CD14-positive monocyte (primary cell): Measurements from ENCODE around the gene STIP1. TPM values are rescaled to one million over a fixed set of nuclear protein-coding genes. Genes with fewer than 3 reads are reported as not detected.
A peak's percentile ranks its signal among the peaks of the same experiment; 100 is the strongest.

Experiments
- DNase-seq, 3 donors: peaks; one replicate each; pipeline ENCODE4 v3.0.0-alpha.2; 2011 to 2022
- H2AFZ ChIP-seq: 2 replicates; pipeline ENCODE4 v1.6.0; 2012; ENCODE audit warnings: mild to moderate bottlenecking, low read depth, low read length, inconsistent platforms; ENCODE audit not compliant: insufficient read depth, poor library complexity, severe bottlenecking
- H3K27ac ChIP-seq, 2 donors: 1 replicate in 1 of 2; 2 replicates in 1 of 2; pipeline ENCODE4 v1.5.1; 2012 to 2013; ENCODE audit warnings: low read length in 2 of 2, control low read depth in 1 of 2, inconsistent platforms in 1 of 2, low read depth in 1 of 2, mild to moderate bottlenecking in 1 of 2
- H3K27me3 ChIP-seq, 2 donors: one replicate each; pipeline versions ENCODE4 v1.6.0 to v1.6.1; 2011 to 2013; ENCODE audit warnings: low read length in 2 of 2; ENCODE audit not compliant: control insufficient read depth in 2 of 2, insufficient read depth in 2 of 2
- H3K36me3 ChIP-seq, 2 donors: replicated peaks in 1 of 2; 1 replicate in 1 of 2; 2 replicates in 1 of 2; pipeline versions ENCODE4 v1.5.1 to v1.6.1; 2012 to 2013; ENCODE audit warnings: low read length in 2 of 2, control low read depth in 1 of 2, inconsistent platforms in 1 of 2, mild to moderate bottlenecking in 1 of 2; ENCODE audit not compliant: insufficient read depth in 2 of 2, control insufficient read depth in 1 of 2
- H3K4me1 ChIP-seq, 2 donors: 1 replicate in 1 of 2; 2 replicates in 1 of 2; pipeline versions ENCODE4 v1.5.1 to v1.6.1; 2012 to 2013; ENCODE audit warnings: low read length in 2 of 2, control low read depth in 1 of 2, inconsistent platforms in 1 of 2, mild to moderate bottlenecking in 1 of 2, moderate library complexity in 1 of 2; ENCODE audit not compliant: insufficient read depth in 2 of 2, control insufficient read depth in 1 of 2
- H3K4me2 ChIP-seq: replicated peaks from 2 replicates; pipeline ENCODE3; 2012; ENCODE audit warnings: low read length, moderate library complexity, mild to moderate bottlenecking; ENCODE audit not compliant: poor library complexity, severe bottlenecking; ENCODE audit errors: extremely low read depth
- H3K4me3 ChIP-seq, 3 experiments: fragments of 200-600 bp in 1 of 3; sonication (generic) in 1 of 3; replicated peaks in 1 of 3; 1 replicate in 2 of 3; 2 replicates in 1 of 3; pipeline ENCODE4 v1.5.1; 2011 to 2013; ENCODE audit warnings: low read length in 3 of 3, mild to moderate bottlenecking in 3 of 3, control low read depth in 2 of 3, low read depth in 2 of 3, inconsistent platforms in 1 of 3, moderate library complexity in 1 of 3
- H3K79me2 ChIP-seq: 2 replicates; pipeline ENCODE4 v1.6.0; 2012; ENCODE audit warnings: mild to moderate bottlenecking, control low read depth, inconsistent platforms, low read length, moderate library complexity; ENCODE audit not compliant: insufficient read depth
- H3K9ac ChIP-seq: 2 replicates; pipeline ENCODE4 v1.6.0; 2017; ENCODE audit warnings: low read length, mild to moderate bottlenecking; ENCODE audit not compliant: insufficient read depth, poor library complexity, severe bottlenecking
- H3K9me3 ChIP-seq, 2 donors: replicated peaks in 1 of 2; 1 replicate in 1 of 2; 2 replicates in 1 of 2; pipeline versions ENCODE4 v1.5.1 to v1.6.1; 2012 to 2013; ENCODE audit warnings: low read length in 2 of 2, control low read depth in 1 of 2; ENCODE audit not compliant: control insufficient read depth in 1 of 2, insufficient read depth in 1 of 2
- H4K20me1 ChIP-seq: 2 replicates; pipeline ENCODE4 v1.6.0; 2012; ENCODE audit warnings: mild to moderate bottlenecking, low read length, control low read depth, moderate library complexity; ENCODE audit not compliant: insufficient read depth
- H3K27ac Mint-ChIP-seq, 7 donors: one replicate each; pipeline ENCODE4 v1.8.0; 2020; ENCODE audit warnings: mild to moderate bottlenecking in 7 of 7, mixed read lengths in 7 of 7, moderate library complexity in 6 of 7, inconsistent platforms in 2 of 7
- H3K27me3 Mint-ChIP-seq, 3 donors: one replicate each; pipeline ENCODE4 v1.8.0; 2021 to 2022; ENCODE audit warnings: low read depth in 3 of 3, mild to moderate bottlenecking in 3 of 3, mixed read lengths in 3 of 3, moderate library complexity in 3 of 3, inconsistent platforms in 1 of 3
- H3K36me3 Mint-ChIP-seq, 2 donors: one replicate each; pipeline ENCODE4 v1.8.0; 2020; ENCODE audit warnings: mixed read lengths in 2 of 2, inconsistent platforms in 1 of 2, mild to moderate bottlenecking in 1 of 2
- H3K4me1 Mint-ChIP-seq: one replicate; pipeline ENCODE4 v1.8.0; 2020; ENCODE audit warnings: mild to moderate bottlenecking, mixed read lengths
- H3K4me3 Mint-ChIP-seq, 2 donors: one replicate each; pipeline ENCODE4 v1.8.0; 2020; ENCODE audit warnings: mild to moderate bottlenecking in 2 of 2, mixed read lengths in 2 of 2, moderate library complexity in 1 of 2
- H3K9me3 Mint-ChIP-seq, 7 donors: one replicate each; pipeline ENCODE4 v1.8.0; 2020 to 2022; ENCODE audit warnings: mixed read lengths in 7 of 7, mild to moderate bottlenecking in 6 of 7, moderate library complexity in 6 of 7, inconsistent platforms in 2 of 7
- WGBS: methylation state at CpG from one replicate; pipeline ENCODE4 v1.1.5; 2013; ENCODE audit warnings: missing lambda C conversion rate; ENCODE audit not compliant: insufficient coverage; 5-methylcytosine and 5-hydroxymethylcytosine counted together
- intact Hi-C, 2 donors: fragments of 100-400 bp; cut with micrococcal nuclease; formaldehyde crosslinking; loops; one replicate each; pipeline versions ENCODE4 v1.15.0 to v1.15.1; 2023
- polyA plus RNA-seq, 3 donors: library from polyadenylated mRNA; depleted of rRNA in 1 of 3; unstranded in 2 of 3; stranded (reverse) in 1 of 3; fragments of 300-500 nt in 2 of 3; fragments of >200 nt in 1 of 3; fragmentation: Illumina TruSeq in 2 of 3; gene quantifications; 1 replicate in 2 of 3; 2 replicates in 1 of 3; pipeline ENCODE4 v1.2.3, GENCODE V29; 2012 to 2021
- TF ChIP-seq, protein P1 (sequence below): fragments of 200-600 bp; IDR thresholded peaks from one replicate; pipeline ENCODE4 v1.8.0; 2022; ENCODE audit warnings: antibody characterized with exemption, mild to moderate bottlenecking

The STIP1 gene
- polyA plus RNA-seq, 3 donors = 44.5 to 52.0 (median 51.1) TPM

DNA sequence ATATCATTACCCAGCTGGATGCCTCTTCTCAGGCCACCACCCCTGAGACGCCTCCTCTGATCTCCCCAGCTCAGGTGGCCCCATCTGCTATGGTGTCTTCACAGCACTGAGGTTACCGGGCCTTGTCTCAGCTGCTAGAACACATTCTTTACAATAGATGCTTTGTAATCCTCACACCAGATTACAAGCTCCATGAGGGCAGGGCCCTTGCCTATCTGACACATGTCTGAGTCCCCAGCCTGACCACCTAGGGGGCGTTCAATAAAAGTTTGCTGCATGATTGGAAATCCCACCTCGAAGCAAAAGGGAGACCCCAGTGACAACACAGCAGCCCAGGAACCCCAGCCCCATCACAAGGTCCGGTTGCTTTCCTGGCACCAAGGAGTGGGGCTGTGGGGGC lies 22.0 kb upstream of the STIP1 start:
- no peaks in the 10 kb centered on the region for H4K20me1 ChIP-seq
- TF ChIP-seq, protein P1, sequence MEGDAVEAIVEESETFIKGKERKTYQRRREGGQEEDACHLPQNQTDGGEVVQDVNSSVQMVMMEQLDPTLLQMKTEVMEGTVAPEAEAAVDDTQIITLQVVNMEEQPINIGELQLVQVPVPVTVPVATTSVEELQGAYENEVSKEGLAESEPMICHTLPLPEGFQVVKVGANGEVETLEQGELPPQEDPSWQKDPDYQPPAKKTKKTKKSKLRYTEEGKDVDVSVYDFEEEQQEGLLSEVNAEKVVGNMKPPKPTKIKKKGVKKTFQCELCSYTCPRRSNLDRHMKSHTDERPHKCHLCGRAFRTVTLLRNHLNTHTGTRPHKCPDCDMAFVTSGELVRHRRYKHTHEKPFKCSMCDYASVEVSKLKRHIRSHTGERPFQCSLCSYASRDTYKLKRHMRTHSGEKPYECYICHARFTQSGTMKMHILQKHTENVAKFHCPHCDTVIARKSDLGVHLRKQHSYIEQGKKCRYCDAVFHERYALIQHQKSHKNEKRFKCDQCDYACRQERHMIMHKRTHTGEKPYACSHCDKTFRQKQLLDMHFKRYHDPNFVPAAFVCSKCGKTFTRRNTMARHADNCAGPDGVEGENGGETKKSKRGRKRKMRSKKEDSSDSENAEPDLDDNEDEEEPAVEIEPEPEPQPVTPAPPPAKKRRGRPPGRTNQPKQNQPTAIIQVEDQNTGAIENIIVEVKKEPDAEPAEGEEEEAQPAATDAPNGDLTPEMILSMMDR = no peak
- 100% methylated on average over 3 of the region's 5 CpGs for WGBS
- peaks cover 13 to 22% of the 10 kb centered on the region in 2 donors for H3K4me1 ChIP-seq
- H3K36me3 ChIP-seq = no peaks in the 10 kb centered on the region
- no peaks in the 10 kb centered on the region for H3K79me2 ChIP-seq
- H3K27ac ChIP-seq = no peak overlapping the region
- peaks cover 13% of the 10 kb centered on the region for H3K4me1 Mint-ChIP-seq
- peaks cover 0 to 2% of the 10 kb centered on the region in 2 donors for H3K36me3 Mint-ChIP-seq
- no peak overlapping the region for H2AFZ ChIP-seq
- H3K9me3 ChIP-seq = no peaks in the 10 kb centered on the region
- intact Hi-C loops = no loop called here
- H3K4me3 Mint-ChIP-seq = no peak overlapping the region
- no peak overlapping the region for H3K4me2 ChIP-seq
- H3K4me3 ChIP-seq = no peak overlapping the region
- peaks cover 0 to 2% (median 0%) of the 10 kb centered on the region in 7 donors for H3K9me3 Mint-ChIP-seq
- H3K27ac Mint-ChIP-seq = peak overlapping the region in 1 of 7 donors; percentile 35
- no peak for DNase-seq
- H3K27me3 ChIP-seq = no peaks in the 10 kb centered on the region
- H3K27me3 Mint-ChIP-seq = peaks cover 4 to 12% (median 10%) of the 10 kb centered on the region in 3 donors
- H3K9ac ChIP-seq = no peak overlapping the region

DNA sequence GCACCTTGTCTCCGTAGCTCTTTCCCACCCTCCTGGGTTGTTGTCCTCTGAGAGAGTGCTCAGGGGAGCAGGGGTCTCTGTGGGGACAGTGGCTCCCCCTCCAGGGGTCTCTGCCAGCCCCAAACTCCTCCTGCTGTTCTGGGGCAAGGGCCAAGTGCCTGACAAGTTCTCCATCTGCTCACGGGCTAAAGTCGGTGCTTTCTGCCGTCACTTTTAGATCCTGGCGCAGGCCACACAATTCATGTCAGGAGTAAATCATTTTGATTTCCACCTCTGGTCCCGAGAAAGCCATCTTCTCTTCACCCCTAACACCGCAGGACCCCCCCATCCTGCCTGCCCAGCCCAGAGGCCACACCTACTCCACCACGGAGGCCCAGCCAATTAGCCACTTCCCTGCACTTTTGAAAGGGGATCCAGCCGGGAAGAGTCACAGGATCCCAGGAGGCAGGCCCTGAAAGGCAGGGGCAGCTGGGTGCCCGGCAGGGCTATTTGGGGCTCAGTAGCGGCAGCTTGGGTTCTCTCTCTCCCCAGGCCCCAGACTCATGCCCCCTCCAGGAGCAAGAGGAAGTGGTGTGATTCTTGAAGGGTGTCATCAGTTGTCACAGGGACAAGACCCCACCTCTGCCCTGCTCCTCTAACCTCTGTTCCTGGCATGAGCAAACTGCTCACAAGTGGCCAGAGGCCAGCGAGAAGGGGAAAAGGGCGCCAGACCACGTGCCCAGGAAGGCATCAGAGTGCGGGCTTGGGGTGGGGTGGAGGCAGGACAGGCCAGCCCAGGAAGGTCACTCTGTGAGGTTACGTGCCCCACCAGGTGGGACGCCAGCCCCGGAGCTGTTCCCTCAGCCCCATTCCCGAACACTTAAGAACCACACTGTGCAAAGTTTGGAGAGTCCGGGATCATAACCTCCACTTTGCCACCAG lies 21.3 kb upstream of the STIP1 start:
- H3K4me1 ChIP-seq = peaks cover 13 to 22% of the 10 kb centered on the region in 2 donors
- no peak for DNase-seq
- H3K4me3 ChIP-seq = peak overlapping the region in 1 of 3 experiments; percentile 80
- H3K27me3 ChIP-seq = no peaks in the 10 kb centered on the region
- peaks cover 0 to 2% of the 10 kb centered on the region in 2 donors for H3K36me3 Mint-ChIP-seq
- intact Hi-C loops = no loop called here
- H3K27ac Mint-ChIP-seq = peak overlapping the region in 1 of 7 donors; percentile 19
- H3K36me3 ChIP-seq = no peaks in the 10 kb centered on the region
- H3K9me3 ChIP-seq = no peaks in the 10 kb centered on the region
- H4K20me1 ChIP-seq = no peaks in the 10 kb centered on the region
- no peaks in the 10 kb centered on the region for H3K79me2 ChIP-seq
- TF ChIP-seq, protein P1 = no peak
- H2AFZ ChIP-seq = peak overlapping the region; percentile 95
- H3K27ac ChIP-seq = no peak overlapping the region
- H3K27me3 Mint-ChIP-seq = peaks cover 4 to 12% (median 10%) of the 10 kb centered on the region in 3 donors
- peak overlapping the region; percentile 62 for H3K9ac ChIP-seq
- H3K9me3 Mint-ChIP-seq = peaks cover 0 to 2% (median 0%) of the 10 kb centered on the region in 7 donors
- 64% methylated on average over 15 of the region's 20 CpGs for WGBS
- peaks cover 13% of the 10 kb centered on the region for H3K4me1 Mint-ChIP-seq
- peak overlapping the region; percentile 87 for H3K4me2 ChIP-seq
- H3K4me3 Mint-ChIP-seq = peak overlapping the region; percentile 68 to 85
